ENCODE results near the gene CRTAP.

- TF ChIP-seq, protein P1, sequence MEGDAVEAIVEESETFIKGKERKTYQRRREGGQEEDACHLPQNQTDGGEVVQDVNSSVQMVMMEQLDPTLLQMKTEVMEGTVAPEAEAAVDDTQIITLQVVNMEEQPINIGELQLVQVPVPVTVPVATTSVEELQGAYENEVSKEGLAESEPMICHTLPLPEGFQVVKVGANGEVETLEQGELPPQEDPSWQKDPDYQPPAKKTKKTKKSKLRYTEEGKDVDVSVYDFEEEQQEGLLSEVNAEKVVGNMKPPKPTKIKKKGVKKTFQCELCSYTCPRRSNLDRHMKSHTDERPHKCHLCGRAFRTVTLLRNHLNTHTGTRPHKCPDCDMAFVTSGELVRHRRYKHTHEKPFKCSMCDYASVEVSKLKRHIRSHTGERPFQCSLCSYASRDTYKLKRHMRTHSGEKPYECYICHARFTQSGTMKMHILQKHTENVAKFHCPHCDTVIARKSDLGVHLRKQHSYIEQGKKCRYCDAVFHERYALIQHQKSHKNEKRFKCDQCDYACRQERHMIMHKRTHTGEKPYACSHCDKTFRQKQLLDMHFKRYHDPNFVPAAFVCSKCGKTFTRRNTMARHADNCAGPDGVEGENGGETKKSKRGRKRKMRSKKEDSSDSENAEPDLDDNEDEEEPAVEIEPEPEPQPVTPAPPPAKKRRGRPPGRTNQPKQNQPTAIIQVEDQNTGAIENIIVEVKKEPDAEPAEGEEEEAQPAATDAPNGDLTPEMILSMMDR (IDR thresholded peaks at IDR 0.05) = no peak
- no peak for TF ChIP-seq POLR2AphosphoS5 (IDR thresholded peaks at IDR 0.05)
- no peak for TF ChIP-seq EP300 (IDR thresholded peaks at IDR 0.05)
- TF ChIP-seq POLR2A (IDR thresholded peaks at IDR 0.05) = no peak
Measured at GRCh38 chr3:33134026-33134625, 20.3 kb downstream of the CRTAP start.

Measured in sigmoid colon (tissue), 4 donors.